ENCODE results near the gene GMDS. TPM values are rescaled to one million over a fixed set of nuclear protein-coding genes. Genes with fewer than 3 reads are reported as not detected.

GMDS gene
- total and polyA plus RNA-seq, 2 donors (not counting 1 experiment from before 2014, with no cell fraction given), result 11.5 to 16.4 TPM

DNA sequence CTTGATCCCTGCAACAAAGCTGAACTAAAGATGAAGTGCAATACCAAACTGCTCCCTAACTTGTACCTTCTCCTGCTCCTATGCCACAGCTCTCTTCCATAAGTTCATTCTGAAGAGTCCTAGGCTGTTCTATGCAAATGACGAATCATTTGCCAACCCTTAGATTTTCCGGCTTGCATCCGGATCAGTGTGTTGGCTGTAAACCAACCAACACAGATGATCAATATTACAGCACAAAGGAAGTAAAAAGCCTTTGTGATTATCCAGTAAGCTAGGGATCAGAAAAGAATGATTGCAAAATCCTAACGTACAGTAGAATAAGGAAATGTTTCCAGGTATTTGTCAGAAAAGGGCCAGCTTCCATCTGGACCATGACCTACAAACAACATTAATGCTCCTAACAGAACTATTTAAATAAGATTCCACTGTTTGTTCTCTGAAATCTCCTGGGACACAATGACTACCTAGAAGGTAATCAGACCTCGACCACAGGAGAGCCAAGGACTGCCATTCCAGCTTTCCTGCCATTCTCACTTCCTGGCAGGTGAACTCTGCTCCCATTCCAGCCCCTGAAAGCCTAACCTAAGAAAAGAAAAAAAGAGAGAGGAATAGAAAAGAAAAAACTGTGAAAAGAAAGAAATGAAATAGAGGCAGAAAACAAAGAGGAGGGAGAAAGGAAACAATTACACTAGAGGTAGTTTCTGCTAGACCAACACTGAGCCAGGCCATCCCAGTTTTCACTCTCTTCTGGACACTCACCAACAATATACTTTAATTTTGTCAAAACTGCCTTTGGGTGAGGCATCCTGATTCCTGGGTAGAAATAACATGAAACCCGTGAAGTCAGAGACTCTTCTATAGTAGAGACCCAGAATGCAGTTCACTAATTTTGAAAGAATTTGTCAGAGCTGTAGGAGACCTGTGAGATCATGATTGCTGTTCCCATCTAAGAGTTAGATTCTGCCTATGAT lies 19.7 kb downstream of the GMDS start:
- Histone ChIP-seq H3K36me3 (replicated peaks in 1 of 2; ENCODE audit: control extremely low read depth in 1 of 2, control insufficient read depth in 1 of 2, extremely low read depth in 1 of 2, insufficient read depth in 2 of 2, low read length in 1 of 2) (no peaks in the 10 kb centered on the region), H3K4me3 (ENCODE audit: control extremely low read depth in 1 of 5, extremely low read depth in 1 of 5, insufficient read depth in 1 of 5, low read depth in 2 of 5, low read length in 4 of 5) (no peak overlapping the region), H3K27ac (ENCODE audit: low read length in 2 of 2) (no peak overlapping the region), H4K20me1 (ENCODE audit: control insufficient read depth, insufficient read depth, low read length, poor library complexity, severe bottlenecking) (no peaks in the 10 kb centered on the region), H3K79me2 (ENCODE audit: control insufficient read depth, insufficient read depth, low read length) (peaks cover 30% of the 10 kb centered on the region), H3K27me3 (replicated peaks in 1 of 4; ENCODE audit: control extremely low read depth in 1 of 4, control insufficient read depth in 3 of 4, insufficient read depth in 4 of 4, low read length in 3 of 4) (no peaks in the 10 kb centered on the region), H3K9me3 (ENCODE audit: control extremely low read depth in 1 of 3, control insufficient read depth in 2 of 3, insufficient read depth in 1 of 3, low read length in 2 of 3) (no peaks in the 10 kb centered on the region), H2AFZ (ENCODE audit: insufficient read depth, low read depth, low read length, poor library complexity, severe bottlenecking) (no peak overlapping the region), H3K4me2 (replicated peaks; ENCODE audit: low read depth, low read length, poor library complexity, severe bottlenecking) (no peak overlapping the region), H3K4me1 (ENCODE audit: control insufficient read depth in 2 of 2, insufficient read depth in 2 of 2, low read length in 2 of 2) (peaks cover 10 to 11% of the 10 kb centered on the region in 2 donors), H3K9ac (ENCODE audit: low read length) (no peak overlapping the region)
- CTCF ChIA-PET, result no interaction called here
- WGBS (ENCODE audit: insufficient coverage), result no CpG with 5 or more reads among the region's 6 CpGs
- no peak for DNase-seq
- intact Hi-C loops (cut with micrococcal nuclease), result no loop called here
- POLR2A ChIA-PET, result no interaction called here
- no peak for TF ChIP-seq EZH2 (IDR thresholded peaks at IDR 0.05; ENCODE audit: borderline replicate concordance, insufficient read depth, low read depth, low read length, poor library complexity, severe bottlenecking)
- TF ChIP-seq, protein P1, sequence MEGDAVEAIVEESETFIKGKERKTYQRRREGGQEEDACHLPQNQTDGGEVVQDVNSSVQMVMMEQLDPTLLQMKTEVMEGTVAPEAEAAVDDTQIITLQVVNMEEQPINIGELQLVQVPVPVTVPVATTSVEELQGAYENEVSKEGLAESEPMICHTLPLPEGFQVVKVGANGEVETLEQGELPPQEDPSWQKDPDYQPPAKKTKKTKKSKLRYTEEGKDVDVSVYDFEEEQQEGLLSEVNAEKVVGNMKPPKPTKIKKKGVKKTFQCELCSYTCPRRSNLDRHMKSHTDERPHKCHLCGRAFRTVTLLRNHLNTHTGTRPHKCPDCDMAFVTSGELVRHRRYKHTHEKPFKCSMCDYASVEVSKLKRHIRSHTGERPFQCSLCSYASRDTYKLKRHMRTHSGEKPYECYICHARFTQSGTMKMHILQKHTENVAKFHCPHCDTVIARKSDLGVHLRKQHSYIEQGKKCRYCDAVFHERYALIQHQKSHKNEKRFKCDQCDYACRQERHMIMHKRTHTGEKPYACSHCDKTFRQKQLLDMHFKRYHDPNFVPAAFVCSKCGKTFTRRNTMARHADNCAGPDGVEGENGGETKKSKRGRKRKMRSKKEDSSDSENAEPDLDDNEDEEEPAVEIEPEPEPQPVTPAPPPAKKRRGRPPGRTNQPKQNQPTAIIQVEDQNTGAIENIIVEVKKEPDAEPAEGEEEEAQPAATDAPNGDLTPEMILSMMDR (IDR thresholded peaks at IDR 0.05), result no peak
- Mint-ChIP-seq H3K27me3 (no peaks in the 10 kb centered on the region), H3K4me3 (no peak overlapping the region), H3K4me1 (peaks cover 22% of the 10 kb centered on the region), H3K27ac (no peak overlapping the region), H3K9me3 (ENCODE audit: insufficient read depth) (no peaks in the 10 kb centered on the region)
- no peak for ATAC-seq (ENCODE audit: low read depth)

DNA sequence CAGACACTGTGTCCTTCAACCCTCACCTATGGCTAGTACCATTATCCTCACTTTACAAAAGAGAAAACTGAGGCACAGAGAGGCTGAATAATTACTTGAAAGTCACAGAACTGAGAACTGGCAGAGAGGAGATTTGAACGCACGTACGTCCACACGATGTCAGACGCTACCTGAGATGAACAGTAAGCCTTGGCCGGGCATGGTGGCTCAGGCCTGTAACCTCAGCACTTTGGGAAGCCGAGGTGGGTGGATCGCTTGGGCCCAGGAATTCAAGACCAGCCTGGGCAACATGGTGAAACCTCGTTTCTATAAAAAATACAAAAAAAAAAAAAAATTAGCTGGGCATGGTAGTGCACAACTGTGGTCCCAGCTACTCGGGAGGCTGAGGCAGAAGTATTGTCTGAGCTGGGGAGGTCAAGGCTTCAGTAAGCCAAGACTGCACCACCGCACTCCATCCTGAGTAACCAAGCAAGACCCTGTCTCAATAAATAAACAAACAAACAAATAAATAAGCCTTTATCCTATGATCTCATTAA lies 20.5 kb downstream of the GMDS start:
- no peaks in the 10 kb centered on the region for H3K9me3 ChIP-seq (ENCODE audit: control extremely low read depth in 1 of 3, control insufficient read depth in 2 of 3, insufficient read depth in 1 of 3, low read length in 2 of 3)
- no peak overlapping the region for H3K4me2 ChIP-seq (replicated peaks; ENCODE audit: low read depth, low read length, poor library complexity, severe bottlenecking)
- ATAC-seq (ENCODE audit: low read depth) (no peak), DNase-seq (no peak)
- peaks cover 34% of the 10 kb centered on the region for H3K79me2 ChIP-seq (ENCODE audit: control insufficient read depth, insufficient read depth, low read length)
- no peaks in the 10 kb centered on the region for H3K27me3 ChIP-seq (replicated peaks in 1 of 4; ENCODE audit: control extremely low read depth in 1 of 4, control insufficient read depth in 3 of 4, insufficient read depth in 4 of 4, low read length in 3 of 4)
- no peak overlapping the region for H2AFZ ChIP-seq (ENCODE audit: insufficient read depth, low read depth, low read length, poor library complexity, severe bottlenecking)
- Mint-ChIP-seq H3K27ac (no peak overlapping the region), H3K27me3 (no peaks in the 10 kb centered on the region), H3K4me3 (no peak overlapping the region), H3K9me3 (ENCODE audit: insufficient read depth) (no peaks in the 10 kb centered on the region), H3K4me1 (peaks cover 16% of the 10 kb centered on the region)
- H3K27ac ChIP-seq (ENCODE audit: low read length in 2 of 2), result no peak overlapping the region
- 96% methylated on average over 7 of the region's 11 CpGs for WGBS (ENCODE audit: insufficient coverage)
- H3K36me3 ChIP-seq (replicated peaks in 1 of 2; ENCODE audit: control extremely low read depth in 1 of 2, control insufficient read depth in 1 of 2, extremely low read depth in 1 of 2, insufficient read depth in 2 of 2, low read length in 1 of 2), result no peaks in the 10 kb centered on the region
- ChIA-PET POLR2A (no interaction called here), CTCF (no interaction called here)
- no peak overlapping the region for H3K9ac ChIP-seq (ENCODE audit: low read length)
- no peak overlapping the region for H3K4me3 ChIP-seq (ENCODE audit: control extremely low read depth in 1 of 5, extremely low read depth in 1 of 5, insufficient read depth in 1 of 5, low read depth in 2 of 5, low read length in 4 of 5)
- TF ChIP-seq EZH2 (IDR thresholded peaks at IDR 0.05; ENCODE audit: borderline replicate concordance, insufficient read depth, low read depth, low read length, poor library complexity, severe bottlenecking), result no peak
- TF ChIP-seq, protein P1 (IDR thresholded peaks at IDR 0.05), result no peak
- no peaks in the 10 kb centered on the region for H4K20me1 ChIP-seq (ENCODE audit: control insufficient read depth, insufficient read depth, low read length, poor library complexity, severe bottlenecking)
- H3K4me1 ChIP-seq (ENCODE audit: control insufficient read depth in 2 of 2, insufficient read depth in 2 of 2, low read length in 2 of 2), result peaks cover 6 to 10% of the 10 kb centered on the region in 2 donors
- intact Hi-C loops (cut with micrococcal nuclease), result no loop called here
